Fibroblast of mammary gland (primary cell): ENCODE results near the gene TMEM273.
A peak's percentile ranks its signal among the peaks of the same experiment; 100 is the strongest.

ENCODE experiments used
- DNase-seq: peaks from one replicate; pipeline ENCODE4 v3.0.0-alpha.2; 2010; ENCODE audit warnings: low read depth
- H3K4me3 ChIP-seq: 2 replicates; pipeline ENCODE4 v1.5.1; 2011; ENCODE audit warnings: low read depth, mild to moderate bottlenecking, low read length, moderate library complexity; ENCODE audit not compliant: control insufficient read depth
- CTCF ChIP-seq: conservative IDR thresholded peaks from 2 replicates; pipeline ENCODE4 v1.5.1; 2011; ENCODE audit warnings: low read depth, low read length, inconsistent platforms; ENCODE audit not compliant: control insufficient read depth, insufficient read depth

TMEM273 gene

GRCh38 chr10:49135575-49136313 is 52.4 kb downstream of the TMEM273 start:
- DNase-seq = peak; percentile 46
- H3K4me3 ChIP-seq = no peak overlapping the region
- no peak for TF ChIP-seq CTCF

GRCh38 chr10:49134327-49134726 is 53.9 kb downstream of the TMEM273 start:
- no peak overlapping the region for H3K4me3 ChIP-seq
- no peak for DNase-seq
- TF ChIP-seq CTCF = no peak

GRCh38 chr10:49133706-49134248 is 54.4 kb downstream of the TMEM273 start, which contains the start of gene FAM170B:
TSS of gene FAM170B (minus strand) at chr10:49134021. CDS start at chr10:49133918, 103 bp downstream.
- no peak within 1 kb of the TSS for H3K4me3 ChIP-seq
- DNase-seq = no peak
- TF ChIP-seq CTCF = no peak

GRCh38 chr10:49132362-49132737 is 55.8 kb downstream of the TMEM273 start:
- no peak for TF ChIP-seq CTCF
- H3K4me3 ChIP-seq = no peak overlapping the region
- no peak for DNase-seq

GRCh38 chr10:49131507-49132361 is 56.5 kb downstream of the TMEM273 start:
- no peak for DNase-seq

GRCh38 chr10:49129376-49129775 is 58.8 kb downstream of the TMEM273 start:
- H3K4me3 ChIP-seq = no peak overlapping the region
- TF ChIP-seq CTCF = no peak
- DNase-seq = no peak

More at GRCh38 chr10:49131507-49132361, 56.5 kb downstream of the TMEM273 start:
- H3K4me3 ChIP-seq = no peak overlapping the region
- TF ChIP-seq CTCF = no peak
